ENCODE results near the gene HTR3D. TPM values are rescaled to one million over a fixed set of nuclear protein-coding genes. Genes with fewer than 3 reads are reported as not detected.
"Not testable (repeated sequence)": the region's sequence is repeated elsewhere in the genome, so short reads cannot be mapped to it uniquely, and the experiment has no call there.

Gene HTR3D, protein sequence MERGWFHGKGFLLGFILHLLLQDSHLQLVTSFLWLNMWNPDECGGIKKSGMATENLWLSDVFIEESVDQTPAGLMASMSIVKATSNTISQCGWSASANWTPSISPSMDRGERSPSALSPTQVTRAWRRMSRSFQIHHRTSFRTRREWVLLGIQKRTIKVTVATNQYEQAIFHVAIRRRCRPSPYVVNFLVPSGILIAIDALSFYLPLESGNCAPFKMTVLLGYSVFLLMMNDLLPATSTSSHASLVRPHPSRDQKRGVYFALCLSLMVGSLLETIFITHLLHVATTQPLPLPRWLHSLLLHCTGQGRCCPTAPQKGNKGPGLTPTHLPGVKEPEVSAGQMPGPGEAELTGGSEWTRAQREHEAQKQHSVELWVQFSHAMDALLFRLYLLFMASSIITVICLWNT
- polyA plus RNA-seq (2014; cell fraction: cytosol; rRNA removed) = not detected in 2 replicates
- not detected in 2 replicates for polyA plus RNA-seq (2014; cell fraction: nucleus; rRNA removed)

DNA sequence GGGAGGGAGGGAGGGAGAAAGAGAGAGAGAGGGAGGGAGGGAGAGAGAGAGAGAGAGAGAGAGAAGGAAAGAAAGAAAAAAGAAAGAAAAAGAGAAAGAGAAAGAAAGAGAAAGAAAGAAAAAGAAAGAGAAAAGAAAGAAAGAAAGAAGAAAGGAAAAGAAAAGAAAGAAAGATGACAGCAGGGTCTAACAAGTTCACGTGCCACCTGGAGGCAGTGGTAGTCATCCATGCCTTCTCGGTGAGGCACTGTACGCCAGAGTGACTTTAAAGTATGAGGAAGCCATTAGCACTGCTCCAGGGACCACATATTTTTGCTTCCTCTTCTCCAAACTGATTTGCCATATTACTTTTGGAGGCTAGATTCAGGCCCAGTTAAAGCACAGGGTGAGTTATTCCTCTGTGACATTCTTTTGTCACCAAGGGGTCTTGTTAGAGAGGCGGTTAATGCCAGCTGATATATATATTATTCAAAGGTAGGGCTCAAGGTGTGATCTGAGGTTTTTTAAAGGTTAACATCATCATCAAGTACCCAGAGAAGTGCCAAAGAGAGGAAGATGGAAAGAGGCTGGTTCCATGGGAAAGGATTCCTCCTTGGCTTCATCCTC, at the start of gene HTR3D:
Gene HTR3D (plus strand): TSS at position 556 of the 606 bp plus-strand sequence. CDS start 0 bp downstream, at position 556.
- DNase-seq (ENCODE audit: low spot score) = no peak

GRCh38 chr3:183981990-183982644, 49.4 kb upstream of the HTR3D start:
- no peak for DNase-seq (ENCODE audit: low spot score)

- DNase-seq (ENCODE audit: low spot score) = no peak
These were observed 47.3 kb upstream of the HTR3D start for GRCh38 chr3:183984127-183984740.

- no peak for DNase-seq (ENCODE audit: low spot score)
These were observed 46.5 kb upstream of the HTR3D start for GRCh38 chr3:183984749-183985729.

DNA sequence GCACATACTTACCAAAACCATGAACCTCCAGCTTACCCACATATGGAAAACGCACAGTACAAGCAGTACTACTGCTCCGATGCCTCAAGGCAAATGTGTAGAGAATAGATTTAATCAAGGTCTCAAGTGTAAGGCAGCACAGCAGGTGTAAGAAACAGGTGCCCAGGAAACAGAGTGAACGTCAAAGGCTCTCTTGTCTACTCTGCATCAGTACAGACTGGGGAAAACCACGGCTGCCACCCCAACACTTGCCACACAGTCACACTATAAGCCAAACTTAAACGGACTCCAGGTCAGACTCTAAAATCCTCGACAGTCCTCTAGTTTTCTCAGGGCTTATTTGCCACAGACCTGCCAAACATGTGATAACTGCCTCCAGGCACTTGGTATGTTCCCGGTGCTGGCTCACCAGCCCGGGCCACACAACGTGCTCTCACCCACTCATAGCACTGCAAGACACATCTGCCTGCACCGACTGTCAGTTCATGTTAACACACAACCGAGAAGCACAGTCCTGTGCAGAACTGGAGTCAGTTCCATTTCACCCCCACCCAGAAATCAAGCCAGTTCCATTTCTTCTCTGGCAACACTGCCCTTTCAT, 44.4 kb upstream of the HTR3D start:
- DNase-seq (ENCODE audit: low spot score) = no peak

DNA sequence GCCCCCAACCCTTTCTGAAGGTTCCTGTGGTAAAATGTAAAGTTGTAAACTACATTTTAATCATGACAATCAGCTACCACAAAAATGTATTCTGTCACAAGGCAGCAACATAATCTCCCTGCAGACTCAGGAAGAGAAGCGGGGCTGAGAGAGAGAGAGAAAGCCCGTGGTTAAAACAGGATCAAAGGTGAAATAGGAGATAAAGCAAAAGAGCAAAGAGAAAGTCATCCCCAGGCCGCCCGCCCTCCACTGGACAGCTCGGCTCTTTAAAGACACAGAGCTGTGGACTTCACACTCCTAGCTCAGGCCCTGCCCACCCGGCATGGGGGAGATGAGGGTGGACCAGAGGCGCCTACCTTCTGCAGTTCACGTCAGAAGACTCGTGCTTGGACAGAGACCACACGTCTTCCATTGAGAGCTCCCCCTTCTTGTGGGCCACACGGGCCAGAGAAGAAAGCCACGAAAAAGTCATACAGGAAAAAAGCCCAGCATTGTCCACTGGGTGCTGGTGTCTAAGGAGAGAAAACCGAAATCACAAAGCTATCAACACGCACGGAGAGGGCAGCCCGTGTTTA, 43.2 kb upstream of the HTR3D start:
- DNase-seq (ENCODE audit: low spot score) = no peak

DNA sequence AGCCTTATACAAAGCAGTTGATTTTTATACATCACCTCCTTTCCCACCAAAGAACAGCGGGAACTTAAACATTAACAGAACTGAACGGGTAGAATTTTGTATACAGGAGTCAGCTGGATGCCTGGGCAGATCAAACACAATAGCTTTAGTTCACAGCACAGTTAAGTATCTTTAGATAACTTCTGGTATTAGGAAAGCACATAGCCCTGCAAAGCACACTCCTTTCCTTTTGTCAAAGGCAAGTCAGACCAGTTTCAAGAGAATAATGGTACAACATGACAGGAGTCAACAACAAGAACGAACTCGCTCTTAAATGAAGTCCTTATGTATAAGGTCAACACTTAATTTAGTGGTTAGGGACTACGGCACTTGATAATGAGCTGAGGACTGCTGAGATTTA, 40.1 kb upstream of the HTR3D start:
- no peak for DNase-seq (ENCODE audit: low spot score)

- no peak for DNase-seq (ENCODE audit: low spot score)
These were observed 29.8 kb upstream of the HTR3D start for GRCh38 chr3:184001761-184002160.

DNA sequence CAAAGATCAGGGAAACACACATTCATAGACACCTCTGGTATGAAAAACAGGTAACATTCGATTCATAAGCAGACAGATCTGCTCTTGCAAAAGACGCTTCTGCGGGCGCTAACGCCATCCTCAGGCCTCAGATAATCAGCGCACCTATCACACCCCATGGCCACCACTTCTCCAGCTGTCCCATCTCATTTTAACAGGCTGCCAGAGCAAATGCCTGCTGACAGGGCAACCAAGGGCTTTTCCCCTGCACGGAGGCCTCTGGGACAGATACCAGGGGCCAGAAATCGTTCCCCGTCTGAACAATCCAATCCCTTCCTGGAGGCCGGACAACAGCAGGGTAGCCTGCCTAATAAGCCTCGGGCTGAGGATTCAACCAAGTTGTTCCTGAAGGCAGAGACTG, 29.1 kb upstream of the HTR3D start:
- no peak for DNase-seq (ENCODE audit: low spot score)

DNA sequence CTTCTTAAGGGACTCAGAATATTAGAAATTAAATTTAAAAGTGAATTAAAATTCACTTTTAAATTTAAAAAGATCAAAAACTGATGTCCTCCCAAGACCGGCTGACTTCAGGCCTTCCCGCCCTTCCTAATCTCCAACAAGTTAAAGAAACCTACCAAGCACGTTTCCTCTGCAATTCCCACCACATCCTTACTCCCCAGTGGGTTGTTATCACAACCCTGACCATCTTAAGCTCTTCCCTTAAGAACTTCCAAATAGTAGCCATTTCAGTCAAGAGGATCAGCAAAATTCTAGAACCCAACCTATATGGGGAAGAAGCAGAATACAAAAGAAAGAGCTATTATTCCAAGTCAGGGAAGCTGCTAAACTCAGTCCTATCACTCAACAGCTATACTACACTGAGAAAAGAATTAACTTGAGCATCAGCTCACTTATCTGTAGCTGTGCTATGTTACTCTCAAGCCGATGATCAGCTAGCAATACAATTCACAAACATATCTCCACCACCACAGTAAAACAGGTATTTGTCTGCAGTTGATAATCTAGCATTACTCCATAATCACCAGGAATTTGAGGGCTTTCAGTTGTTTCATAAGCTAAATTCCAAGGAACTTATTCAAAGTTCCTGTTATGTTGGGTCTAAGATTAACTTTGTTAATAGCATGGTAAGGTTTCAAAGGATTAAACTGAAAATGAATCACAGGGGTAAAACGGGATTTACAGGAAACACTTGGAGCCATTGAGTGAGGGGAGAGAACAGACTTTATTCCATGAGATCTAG, 28.2 kb upstream of the HTR3D start:
- no peak for DNase-seq (ENCODE audit: low spot score)

- DNase-seq (ENCODE audit: low spot score) = no peak
These were observed 27.1 kb upstream of the HTR3D start for GRCh38 chr3:184004476-184004875.

GRCh38 chr3:184005941-184006507, 25.5 kb upstream of the HTR3D start:
- DNase-seq (ENCODE audit: low spot score) = no peak

DNA sequence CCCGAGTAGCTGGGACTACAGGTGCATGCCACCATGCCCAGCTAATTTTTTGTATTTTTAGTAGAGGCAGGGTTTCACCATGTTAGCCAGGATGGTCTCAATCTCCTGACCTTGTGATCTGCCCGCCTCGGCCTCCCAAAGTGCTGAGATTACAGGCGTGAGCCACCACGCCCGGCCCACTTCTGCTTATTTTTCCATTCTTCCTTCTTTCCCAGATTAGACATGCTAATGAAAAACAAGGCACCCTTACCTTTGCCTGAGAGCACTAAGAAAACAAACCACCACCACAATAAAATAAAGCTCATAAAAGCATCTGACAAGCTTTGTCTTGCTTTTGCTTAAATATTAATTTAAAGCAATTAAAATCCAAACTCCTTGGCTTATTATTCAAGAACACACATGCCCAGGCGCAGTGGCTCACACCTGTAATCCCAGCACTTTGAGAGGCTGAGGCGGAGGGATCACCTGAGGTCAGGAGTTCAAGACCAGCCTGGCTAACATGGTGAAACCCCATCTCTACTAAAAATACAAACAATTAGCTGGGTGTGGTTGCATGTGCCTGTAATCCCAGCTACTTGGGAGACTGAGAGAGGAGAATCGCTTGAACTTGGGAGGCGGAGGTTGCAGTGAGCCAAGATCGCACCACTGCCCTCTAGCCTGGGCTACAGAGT, 24.3 kb upstream of the HTR3D start:
- not testable (repeated sequence) for DNase-seq (ENCODE audit: low spot score)

DNA sequence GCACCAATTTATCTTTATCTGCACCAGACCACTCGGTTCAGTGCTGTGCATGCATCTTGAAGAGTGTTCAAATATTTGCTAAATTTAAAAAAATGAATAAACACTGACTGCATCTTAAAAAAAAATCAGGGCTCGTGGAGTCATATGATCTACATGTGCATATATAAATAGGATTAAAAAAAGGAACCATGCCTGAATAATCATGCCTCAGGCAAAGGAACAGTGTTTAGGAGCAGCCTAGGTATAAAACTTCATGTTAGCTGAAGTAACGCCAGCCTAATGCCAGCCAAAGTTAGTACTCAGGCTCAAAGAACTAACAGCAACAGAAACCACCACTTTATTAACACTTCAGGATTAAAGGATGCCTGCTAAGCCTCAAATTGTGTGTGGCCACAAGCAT, 23.4 kb upstream of the HTR3D start:
- DNase-seq (ENCODE audit: low spot score) = no peak

GRCh38 chr3:184011230-184011876, 20.2 kb upstream of the HTR3D start:
- no peak for DNase-seq (ENCODE audit: low spot score)

- DNase-seq (ENCODE audit: low spot score) = no peak
These were observed 19.3 kb upstream of the HTR3D start for GRCh38 chr3:184011937-184012889.
